Middle frontal gyrus (tissue), 1 donor: ENCODE results near the gene CHRNG.

Experiments
- DNase-seq: peaks from one replicate; pipeline ENCODE4 v3.0.0-alpha.2; 2015; ENCODE audit warnings: low spot score; ENCODE audit errors: extremely low spot score

Gene CHRNG

GRCh38 chr2:232539298-232540231, at the start of gene CHRNG:
Gene CHRNG, plus strand, starts transcription at chr2:232539692. Its CDS starts 56 bp downstream, at chr2:232539748.
- no peak for DNase-seq

GRCh38 chr2:232490221-232491138, 49.0 kb upstream of the CHRNG start:
- DNase-seq: no peak

- no peak for DNase-seq
These were observed 48.2 kb upstream of the CHRNG start for GRCh38 chr2:232491139-232491780.

GRCh38 chr2:232492236-232492848, 47.1 kb upstream of the CHRNG start:
- DNase-seq: no peak

- DNase-seq: no peak
These were observed 46.4 kb upstream of the CHRNG start for GRCh38 chr2:232492963-232493700.

- no peak for DNase-seq
These were observed 45.6 kb upstream of the CHRNG start for GRCh38 chr2:232493701-232494474.

- DNase-seq: no peak
These were observed 45.0 kb upstream of the CHRNG start for GRCh38 chr2:232494542-232494941.

- DNase-seq: no peak
These were observed 44.2 kb upstream of the CHRNG start for GRCh38 chr2:232495292-232495691.

GRCh38 chr2:232496501-232497270, 42.8 kb upstream of the CHRNG start:
- DNase-seq: no peak

GRCh38 chr2:232497348-232497747, 42.1 kb upstream of the CHRNG start:
- no peak for DNase-seq

- DNase-seq: no peak
These were observed 41.0 kb upstream of the CHRNG start for GRCh38 chr2:232498452-232498851.

- DNase-seq: no peak
These were observed 38.1 kb upstream of the CHRNG start for GRCh38 chr2:232501331-232501771.

GRCh38 chr2:232501794-232502390, 37.6 kb upstream of the CHRNG start:
- no peak for DNase-seq

GRCh38 chr2:232502511-232502910, 37.0 kb upstream of the CHRNG start:
- no peak for DNase-seq

GRCh38 chr2:232502911-232503808, 36.3 kb upstream of the CHRNG start:
- peak; percentile 20 for DNase-seq

GRCh38 chr2:232503809-232504323, 35.6 kb upstream of the CHRNG start:
- DNase-seq: no peak

- no peak for DNase-seq
These were observed 35.1 kb upstream of the CHRNG start for GRCh38 chr2:232504438-232504837.
